ENCODE data around the gene ACOT4.

GRCh38 chr14:73607241-73607640 is 15.6 kb downstream of the ACOT4 start:
- no peak for TF ChIP-seq CTCF (IDR thresholded peaks at IDR 0.05; ENCODE audit: poor library complexity, severe bottlenecking)
- no peak for TF ChIP-seq SMC3 (conservative IDR thresholded peaks at IDR 0.05; ENCODE audit: poor library complexity)
- no peak for TF ChIP-seq TAF1 (IDR thresholded peaks at IDR 0.05; ENCODE audit: low read depth)
- no peak for TF ChIP-seq EZH2 (IDR thresholded peaks at IDR 0.05; ENCODE audit: borderline replicate concordance, insufficient read depth, low read length, poor library complexity, severe bottlenecking)
- TF ChIP-seq RAD21 (conservative IDR thresholded peaks at IDR 0.05), result no peak
- no peak for TF ChIP-seq EP300 (conservative IDR thresholded peaks at IDR 0.05; ENCODE audit: poor library complexity, severe bottlenecking)
- no peak for TF ChIP-seq REST (IDR thresholded peaks at IDR 0.05; ENCODE audit: borderline replicate concordance)
- no peak for TF ChIP-seq POLR2AphosphoS5 (IDR thresholded peaks at IDR 0.05)
